ENCODE results near the gene IGSF22. TPM values are rescaled to one million over a fixed set of nuclear protein-coding genes. Genes with fewer than 3 reads are reported as not detected.

The IGSF22 gene
- under 0.01 TPM in 1 of 2 replicates, not detected in the other for total RNA-seq

DNA sequence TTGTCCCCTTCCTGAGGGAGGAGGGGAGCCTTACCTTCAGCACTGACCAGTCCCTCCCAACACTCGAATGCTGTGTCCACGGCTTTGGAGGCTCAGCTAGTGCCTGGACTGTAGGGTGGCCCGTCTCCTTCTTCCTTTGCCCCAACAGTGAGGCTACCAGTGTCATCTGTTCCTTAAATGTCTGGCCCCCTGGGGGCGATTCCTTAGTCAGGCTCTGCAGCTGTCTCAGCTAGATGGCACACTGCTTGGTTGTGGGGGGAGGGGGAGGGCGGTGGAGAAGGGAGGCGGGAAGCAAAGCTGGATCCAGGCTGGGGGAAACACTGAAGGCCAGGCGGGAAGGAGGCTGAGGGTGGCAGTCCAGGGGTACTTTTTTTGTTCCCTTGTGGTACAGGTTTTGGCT lies at the start of gene IGSF22:
Gene IGSF22 (minus strand): TSS at position 149 of the 400 bp plus-strand sequence. CDS start 1,952 bp downstream, outside the sequence.

DNA sequence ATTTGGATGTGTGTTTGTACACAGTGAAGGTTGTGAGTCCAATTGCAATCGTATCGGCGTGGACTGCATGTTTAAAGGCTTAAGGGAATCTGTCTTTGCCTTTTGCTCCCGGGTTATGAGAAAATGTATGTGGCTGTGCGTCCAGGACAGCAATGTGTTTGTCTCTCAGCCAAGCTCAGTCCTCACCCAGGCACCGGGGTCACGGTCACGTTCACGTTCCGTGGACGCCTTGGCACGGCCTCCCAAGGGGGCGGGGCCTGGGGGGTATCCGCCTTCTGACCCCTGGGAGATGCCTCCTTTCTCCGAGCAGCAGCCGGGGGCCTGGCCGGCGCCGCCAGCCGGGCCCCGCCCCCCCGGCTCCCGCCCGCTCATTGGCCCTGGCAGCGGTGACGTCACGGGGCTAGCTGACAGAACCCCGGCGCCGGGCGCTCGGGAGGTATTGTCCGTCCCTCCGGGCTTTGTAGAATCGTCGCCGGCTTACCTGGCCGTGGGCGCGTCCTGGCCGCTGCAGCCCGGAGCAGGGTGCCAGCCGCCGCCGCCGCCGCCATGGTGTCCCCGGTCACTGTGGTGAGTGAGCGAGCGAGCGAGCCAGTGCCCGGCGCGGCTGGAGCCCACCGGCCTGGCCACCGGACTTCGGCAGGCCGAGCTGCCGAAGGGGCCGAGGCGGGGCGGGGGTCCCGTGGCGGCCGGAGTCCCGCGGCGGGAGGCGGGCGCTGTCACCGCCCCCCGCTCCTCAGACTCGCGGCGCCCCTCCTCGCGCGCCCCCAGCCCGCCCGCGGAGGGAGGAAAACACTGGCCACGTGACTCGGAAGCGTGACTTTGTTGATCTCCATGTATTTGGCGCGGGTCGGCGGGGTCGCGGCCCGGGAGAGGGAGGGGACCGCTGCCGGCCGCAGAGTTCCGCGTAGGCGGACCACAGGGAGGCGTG lies 27.4 kb downstream of the IGSF22 start, which contains the start of gene TMEM86A:
Gene TMEM86A (plus strand): TSS at position 439 of the 928 bp plus-strand sequence. CDS start 108 bp downstream, at position 547.

Other genes starting within 250 kb of the IGSF22 start
- 37.5 and 45.6 TPM in 2 replicates for gene TSG101, start 199.2 kb downstream of the IGSF22 start, total RNA-seq
- 18.4 and 21.3 TPM in 2 replicates for gene UEVLD, start 137.5 kb downstream of the IGSF22 start, total RNA-seq
- gene MISFA, start 126.4 kb downstream of the IGSF22 start, total RNA-seq: under 0.01 and 0.59 TPM in 2 replicates
- 11.8 and 20.3 TPM in 2 replicates for gene SPTY2D1, start 91.8 kb downstream of the IGSF22 start, total RNA-seq
- 0.73 and 0.78 TPM in 2 replicates for gene TMEM86A, start 27.4 kb downstream of the IGSF22 start, total RNA-seq
- not detected in 2 replicates for gene PTPN5, start 65.6 kb upstream of the IGSF22 start, total RNA-seq
- not detected in 2 replicates for gene MRGPRX1, start 213.2 kb upstream of the IGSF22 start, total RNA-seq